Endothelial cell of umbilical vein (primary cell): ENCODE data around the gene ZMPSTE24. TPM values are rescaled to one million over a fixed set of nuclear protein-coding genes. Genes with fewer than 3 reads are reported as not detected.

Experiments used
- BruUV-seq: library from RNA; stranded (reverse); fragments of 400-500 nt; replicated peaks from 2 replicates; lab custom pipeline; 2021; lab: Mats Ljungman, UMichigan
- CTCF ChIA-PET: fragments of 300-600, 350-600 bp; sonication (Branson Sonifier 250); formaldehyde crosslinking; loops from one replicate; lab custom pipeline; 2021; ENCODE audit warnings: antibody characterized with exemption, inconsistent platforms; lab: Charles Lee
- POLR2A ChIA-PET: fragments of 300-600, 350-600 bp; sonication (Branson Sonifier 250); formaldehyde crosslinking; loops from one replicate; lab custom pipeline; 2021; ENCODE audit warnings: antibody characterized with exemption, inconsistent platforms; lab: Charles Lee
- DNase-seq: peaks from one replicate; pipeline ENCODE4 v3.0.0-alpha.2; 2011; ENCODE audit warnings: low read depth, low spot score
- FAIRE-seq: peaks from 2 replicates; lab custom pipeline; 2011; peaks lifted over from hg19 to GRCh38; lab: Jason Lieb, UNC
- H2AFZ ChIP-seq: 2 replicates; pipeline ENCODE4 v1.6.0; 2012; ENCODE audit warnings: low read depth, low read length, control low read depth, inconsistent platforms
- H3K27ac ChIP-seq: 2 replicates; pipeline ENCODE4 v1.5.1; 2011; ENCODE audit warnings: low read depth, mild to moderate bottlenecking, control low read depth, low read length, moderate library complexity; ENCODE audit not compliant: insufficient read depth
- H3K27me3 ChIP-seq, 2 experiments: 2 replicates each; pipeline versions ENCODE4 v1.6.0 to v1.6.1; 2011; ENCODE audit warnings: low read length in 2 of 2, mixed read lengths in 1 of 2; ENCODE audit not compliant: control insufficient read depth in 2 of 2, insufficient read depth in 2 of 2
- H3K36me3 ChIP-seq, 2 experiments: 2 replicates in 1 of 2; 3 replicates in 1 of 2; pipeline ENCODE4 v1.5.1; 2011; ENCODE audit warnings: low read length in 2 of 2, mild to moderate bottlenecking in 1 of 2, moderate library complexity in 1 of 2; ENCODE audit not compliant: control insufficient read depth in 2 of 2, insufficient read depth in 2 of 2; ENCODE audit errors: extremely low read depth in 1 of 2
- H3K4me1 ChIP-seq: 3 replicates; pipeline ENCODE4 v1.5.1; 2011; ENCODE audit warnings: mild to moderate bottlenecking, low read length; ENCODE audit not compliant: control insufficient read depth, insufficient read depth; ENCODE audit errors: extremely low read depth
- H3K4me2 ChIP-seq: 2 replicates; pipeline ENCODE4 v1.6.1; 2011; ENCODE audit warnings: low read length, control low read depth, mixed read lengths; ENCODE audit not compliant: insufficient read depth
- H3K4me3 ChIP-seq, 3 experiments: fragments of 200-600 bp in 1 of 3; sonication (generic), shearing (Covaris generic) in 1 of 3; replicated peaks in 1 of 3; 2 replicates each; pipeline ENCODE4 v1.5.1; 2011 to 2016; ENCODE audit warnings: control low read depth in 3 of 3, low read length in 3 of 3, mild to moderate bottlenecking in 2 of 3, inconsistent platforms in 1 of 3, low read depth in 1 of 3, moderate library complexity in 1 of 3; ENCODE audit not compliant: insufficient read depth in 1 of 3
- H3K79me2 ChIP-seq: 2 replicates; pipeline ENCODE4 v1.6.0; 2012; ENCODE audit warnings: low read length, inconsistent platforms; ENCODE audit not compliant: control insufficient read depth, insufficient read depth
- H3K9ac ChIP-seq: replicated peaks from 2 replicates; pipeline ENCODE3; 2011; ENCODE audit warnings: low read length, control low read depth; ENCODE audit not compliant: insufficient read depth; ENCODE audit errors: extremely low read depth
- H3K9me1 ChIP-seq: replicated peaks from 3 replicates; pipeline ENCODE4 v1.6.0; 2011; ENCODE audit warnings: mild to moderate bottlenecking, low read length; ENCODE audit not compliant: control insufficient read depth, insufficient read depth; ENCODE audit errors: extremely low read depth
- H3K9me3 ChIP-seq: replicated peaks from 2 replicates; pipeline ENCODE4 v1.5.1; 2012; ENCODE audit warnings: low read length, inconsistent platforms; ENCODE audit not compliant: control insufficient read depth, insufficient read depth
- H4K20me1 ChIP-seq: replicated peaks from 2 replicates; pipeline ENCODE3; 2011; ENCODE audit warnings: mild to moderate bottlenecking, low read length; ENCODE audit not compliant: control insufficient read depth, insufficient read depth; ENCODE audit errors: extremely low read depth
- CTCF ChIP-seq, 2 donors: IDR thresholded peaks; 1 replicate in 1 of 2; 2 replicates in 1 of 2; pipeline ENCODE4 v1.5.1; 2011; ENCODE audit warnings: low read length in 2 of 2, mild to moderate bottlenecking in 2 of 2, moderate library complexity in 2 of 2, control low read depth in 1 of 2, inconsistent platforms in 1 of 2, low read depth in 1 of 2; ENCODE audit not compliant: insufficient read depth in 1 of 2; ENCODE audit errors: extremely low read depth in 1 of 2
- EZH2 ChIP-seq: IDR thresholded peaks from 2 replicates; pipeline ENCODE4 v1.6.1; 2012; ENCODE audit warnings: borderline replicate concordance, low read depth, mild to moderate bottlenecking, moderate library complexity, low read length, inconsistent platforms; ENCODE audit not compliant: severe bottlenecking
- FOS ChIP-seq: IDR thresholded peaks from 2 replicates; pipeline ENCODE4 v1.6.1; 2011; ENCODE audit warnings: mild to moderate bottlenecking, low read length, moderate library complexity, borderline replicate concordance; ENCODE audit not compliant: insufficient read depth
- GATA2 ChIP-seq: IDR thresholded peaks from 2 replicates; pipeline ENCODE4 v1.7.0; 2011; ENCODE audit warnings: low read depth, mild to moderate bottlenecking, moderate library complexity, mixed read lengths, low read length; ENCODE audit not compliant: insufficient read length, insufficient read depth
- JUN ChIP-seq: IDR thresholded peaks from 2 replicates; pipeline ENCODE4 v1.6.1; 2011; ENCODE audit warnings: borderline replicate concordance, low read depth; ENCODE audit not compliant: insufficient read length, insufficient read depth
- MAX ChIP-seq: IDR thresholded peaks from 2 replicates; pipeline ENCODE4 v1.6.1; 2011; ENCODE audit not compliant: insufficient read depth, insufficient read length
- MYC ChIP-seq: IDR thresholded peaks from one replicate; pipeline ENCODE4 v1.6.1; 2011; ENCODE audit warnings: mild to moderate bottlenecking, low read depth, low read length
- POLR2A ChIP-seq: IDR thresholded peaks from 2 replicates; pipeline ENCODE4 v1.6.1; 2012; ENCODE audit warnings: low read depth, mild to moderate bottlenecking, control low read depth, low read length
- POLR2AphosphoS5 ChIP-seq: IDR thresholded peaks from 2 replicates; pipeline ENCODE4 v1.6.1; 2012; ENCODE audit warnings: low read depth, mild to moderate bottlenecking, control low read depth, low read length, moderate library complexity; ENCODE audit not compliant: insufficient read depth
- dilution Hi-C: fragments of 300-500 bp; cut with MboI; formaldehyde crosslinking; loops from one replicate; pipeline ENCODE4 v1.15.0; 2019; ENCODE audit warnings: low sequenced_read_pairs; ENCODE audit not compliant: extremely low pct_ligation_motif_present
- intact Hi-C: fragments of 100-400 bp; cut with micrococcal nuclease; formaldehyde crosslinking; loops from one replicate; pipeline ENCODE4 v1.10.0; 2022
- polyA plus RNA-seq, 4 experiments: library from polyadenylated mRNA; depleted of rRNA in 3 of 4; stranded (reverse) in 3 of 4; unstranded in 1 of 4; fragments of >200 nt; gene quantifications; 2 replicates each; pipeline versions ENCODE4 v1.2.1 to v1.2.3, GENCODE V29; 2011 to 2012; ENCODE audit warnings: missing spikeins in 1 of 4
- total RNA-seq: library from RNA; stranded (reverse); gene quantifications from 2 replicates; pipeline ENCODE4 v1.2.3, GENCODE V29; 2021

The ZMPSTE24 gene
- total and polyA plus RNA-seq, 2 donors (not counting 3 experiments of a cell fraction or from before 2014, with no cell fraction given), result 16.9 to 44.7 TPM

DNA sequence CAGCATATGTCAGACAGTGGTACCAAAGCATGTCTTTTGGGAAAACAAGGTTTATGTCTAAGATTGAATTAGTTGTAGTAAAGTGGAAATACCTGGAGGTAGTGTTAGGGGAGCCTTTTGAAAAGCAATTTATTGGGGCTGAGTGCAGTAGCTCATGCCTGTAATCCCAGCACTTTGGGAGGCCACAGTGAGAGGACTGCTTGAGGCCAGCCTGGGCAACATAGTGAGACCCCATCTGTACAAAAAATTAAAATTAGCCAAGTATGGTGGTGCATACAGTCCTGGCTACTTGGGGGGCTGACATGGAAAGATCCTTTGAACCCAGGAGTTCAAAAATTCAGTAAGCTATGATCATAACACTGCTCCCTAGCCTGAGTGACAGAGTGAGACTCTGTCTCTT, 7.3 kb downstream of the ZMPSTE24 start:
- CTCF ChIA-PET, result interaction anchor here (1.2 to 2.9 kb wide), 2 partner anchors 50 to 139 kb away, joined by 3 to 8 read pairs; no protein-coding TSS in a partner anchor
- no peak overlapping the region for H3K4me3 ChIP-seq
- dilution Hi-C loops (no loop called here), intact Hi-C loops (no loop called here)
- H3K27me3 ChIP-seq, result no peaks in the 10 kb centered on the region
- TF ChIP-seq JUN (no peak), GATA2 (no peak), MYC (no peak), CTCF (IDR thresholded peaks at IDR 0.05; ENCODE audit: extremely low read depth in 1 of 2, insufficient read depth in 1 of 2, low read depth in 1 of 2, low read length in 2 of 2) (no peak), MAX (no peak), FOS (no peak), POLR2AphosphoS5 (no peak), EZH2 (no peak), POLR2A (no peak)
- no peak overlapping the region for H3K4me2 ChIP-seq
- H3K9ac ChIP-seq, result no peak overlapping the region
- BruUV-seq, result no TSS peak
- H3K27ac ChIP-seq, result no peak overlapping the region
- POLR2A ChIA-PET, result no interaction called here
- no peak for FAIRE-seq
- H4K20me1 ChIP-seq, result no peaks in the 10 kb centered on the region
- no peaks in the 10 kb centered on the region for H3K9me3 ChIP-seq
- no peak for DNase-seq
- H3K36me3 ChIP-seq, result peaks cover 10 to 17% of the 10 kb centered on the region in 2 experiments
- no peak overlapping the region for H2AFZ ChIP-seq
- peaks cover 13% of the 10 kb centered on the region for H3K79me2 ChIP-seq
- H3K9me1 ChIP-seq, result no peaks in the 10 kb centered on the region
- no peaks in the 10 kb centered on the region for H3K4me1 ChIP-seq
